ENCODE measurements around the gene CDHR1. TPM values are rescaled to one million over a fixed set of nuclear protein-coding genes. Genes with fewer than 3 reads are reported as not detected.

CDHR1 gene
- total and polyA plus RNA-seq, 4 donors = 0.07 to 0.51 (median 0.14) TPM

DNA sequence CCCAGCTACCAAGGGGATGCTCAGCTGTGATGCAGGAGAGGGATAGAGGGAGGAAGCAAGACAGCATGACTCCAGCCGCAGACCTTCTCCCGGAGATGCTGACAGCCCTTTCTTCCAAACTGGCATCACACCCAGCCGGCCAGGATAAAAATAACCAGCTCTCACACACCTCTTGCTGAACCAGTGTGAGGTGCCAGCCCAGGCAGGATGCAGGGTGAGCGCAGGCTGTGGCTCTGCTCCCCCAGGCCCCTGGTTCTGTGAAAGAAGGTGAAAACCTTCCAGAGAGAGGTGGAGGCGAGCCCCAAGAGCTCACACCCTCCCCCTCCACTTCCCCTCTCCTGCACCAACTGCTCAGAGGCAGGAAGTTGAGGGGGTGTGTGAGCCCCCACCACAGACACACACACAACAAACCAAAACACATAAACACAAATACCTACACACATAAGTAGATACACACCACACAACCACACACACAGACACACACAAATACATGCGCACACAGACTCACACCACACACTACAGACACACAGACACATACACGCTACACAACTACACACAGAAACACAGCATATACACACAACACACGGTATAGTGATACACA, 16.7 kb upstream of the CDHR1 start:
- H3K27ac ChIP-seq (ENCODE audit: low read depth in 1 of 2, low read length in 2 of 2) = no peak overlapping the region
- no peak for TF ChIP-seq GABPA (IDR thresholded peaks at IDR 0.05 in 1 of 2, conservative IDR thresholded peaks at IDR 0.05 in 1 of 2)
- TF ChIP-seq TAF1 (conservative IDR thresholded peaks at IDR 0.05) = no peak
- no peak for TF ChIP-seq ZBTB33 (IDR thresholded peaks at IDR 0.05)
- TF ChIP-seq RAD21 (IDR thresholded peaks at IDR 0.05) = no peak
- no peak for TF ChIP-seq HNF4G (IDR thresholded peaks at IDR 0.05)
- no peak for TF ChIP-seq FOXA1 (IDR thresholded peaks at IDR 0.05)
- no peak for TF ChIP-seq JUND (IDR thresholded peaks at IDR 0.05)
- 79% methylated on average over 8 of the region's 8 CpGs for WGBS
- H3K36me3 ChIP-seq (ENCODE audit: control insufficient read depth in 4 of 4, insufficient read depth in 3 of 4, low read depth in 1 of 4, low read length in 3 of 4) = no peaks in the 10 kb centered on the region
- H3K4me3 ChIP-seq (ENCODE audit: low read depth in 1 of 3, low read length in 3 of 3) = no peak overlapping the region
- no peak for DNase-seq (ENCODE audit: low spot score)
- H3K9me3 ChIP-seq (ENCODE audit: control insufficient read depth in 4 of 4, low read length in 3 of 4) = no peaks in the 10 kb centered on the region
- H3K9ac ChIP-seq (ENCODE audit: low read depth in 1 of 2, low read length in 2 of 2) = no peak overlapping the region
- H3K4me1 ChIP-seq (ENCODE audit: control insufficient read depth in 4 of 4, insufficient read depth in 4 of 4, low read length in 3 of 4) = no peaks in the 10 kb centered on the region
- no peaks in the 10 kb centered on the region for H3K27me3 ChIP-seq (ENCODE audit: control insufficient read depth in 4 of 4, insufficient read depth in 4 of 4, low read length in 3 of 4)

DNA sequence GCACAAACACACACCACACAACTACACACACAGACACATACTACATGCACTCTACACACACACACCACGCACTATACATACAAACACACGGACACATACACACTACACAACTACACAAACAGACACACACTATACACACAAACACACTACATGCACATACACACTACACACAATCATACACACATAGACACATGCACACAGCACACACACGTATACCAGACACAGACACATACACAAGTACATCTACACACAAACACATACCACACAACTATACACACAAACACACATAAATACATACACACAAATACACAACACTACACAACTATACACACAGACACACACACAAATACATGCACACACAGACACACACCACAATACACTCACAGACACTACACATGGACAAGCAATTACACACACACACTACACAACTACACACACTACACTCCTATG, 16.2 kb upstream of the CDHR1 start:
- no peaks in the 10 kb centered on the region for H3K27me3 ChIP-seq (ENCODE audit: control insufficient read depth in 4 of 4, insufficient read depth in 4 of 4, low read length in 3 of 4)
- 93% methylated on average over 3 of the region's 3 CpGs for WGBS
- H3K9me3 ChIP-seq (ENCODE audit: control insufficient read depth in 4 of 4, low read length in 3 of 4) = no peaks in the 10 kb centered on the region
- H3K27ac ChIP-seq (ENCODE audit: low read depth in 1 of 2, low read length in 2 of 2) = no peak overlapping the region
- DNase-seq (ENCODE audit: low spot score) = no peak
- TF ChIP-seq HNF4A (conservative IDR thresholded peaks at IDR 0.05) = no peak
- no peak for TF ChIP-seq RXRA (IDR thresholded peaks at IDR 0.05)
- TF ChIP-seq, protein P1, sequence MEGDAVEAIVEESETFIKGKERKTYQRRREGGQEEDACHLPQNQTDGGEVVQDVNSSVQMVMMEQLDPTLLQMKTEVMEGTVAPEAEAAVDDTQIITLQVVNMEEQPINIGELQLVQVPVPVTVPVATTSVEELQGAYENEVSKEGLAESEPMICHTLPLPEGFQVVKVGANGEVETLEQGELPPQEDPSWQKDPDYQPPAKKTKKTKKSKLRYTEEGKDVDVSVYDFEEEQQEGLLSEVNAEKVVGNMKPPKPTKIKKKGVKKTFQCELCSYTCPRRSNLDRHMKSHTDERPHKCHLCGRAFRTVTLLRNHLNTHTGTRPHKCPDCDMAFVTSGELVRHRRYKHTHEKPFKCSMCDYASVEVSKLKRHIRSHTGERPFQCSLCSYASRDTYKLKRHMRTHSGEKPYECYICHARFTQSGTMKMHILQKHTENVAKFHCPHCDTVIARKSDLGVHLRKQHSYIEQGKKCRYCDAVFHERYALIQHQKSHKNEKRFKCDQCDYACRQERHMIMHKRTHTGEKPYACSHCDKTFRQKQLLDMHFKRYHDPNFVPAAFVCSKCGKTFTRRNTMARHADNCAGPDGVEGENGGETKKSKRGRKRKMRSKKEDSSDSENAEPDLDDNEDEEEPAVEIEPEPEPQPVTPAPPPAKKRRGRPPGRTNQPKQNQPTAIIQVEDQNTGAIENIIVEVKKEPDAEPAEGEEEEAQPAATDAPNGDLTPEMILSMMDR (IDR thresholded peaks at IDR 0.05; ENCODE audit: low read depth, low read length, missing input control) = no peak
- no peak for TF ChIP-seq FOXA1 (IDR thresholded peaks at IDR 0.05)
- no peak for TF ChIP-seq TAF1 (conservative IDR thresholded peaks at IDR 0.05)
- no peak for TF ChIP-seq NR2F2 (IDR thresholded peaks at IDR 0.05)
- TF ChIP-seq FOXA2 (IDR thresholded peaks at IDR 0.05) = no peak
- no peak for TF ChIP-seq SP1 (IDR thresholded peaks at IDR 0.05)
- no peak for TF ChIP-seq MAX (IDR thresholded peaks at IDR 0.05)
- no peak for TF ChIP-seq GABPA (IDR thresholded peaks at IDR 0.05 in 1 of 2, conservative IDR thresholded peaks at IDR 0.05 in 1 of 2)
- no peak for TF ChIP-seq ZBTB33 (IDR thresholded peaks at IDR 0.05)
- TF ChIP-seq EGR1 (IDR thresholded peaks at IDR 0.05; ENCODE audit: low read depth in 2 of 2) = no peak
- no peak for TF ChIP-seq JUND (IDR thresholded peaks at IDR 0.05)
- TF ChIP-seq, protein P2, sequence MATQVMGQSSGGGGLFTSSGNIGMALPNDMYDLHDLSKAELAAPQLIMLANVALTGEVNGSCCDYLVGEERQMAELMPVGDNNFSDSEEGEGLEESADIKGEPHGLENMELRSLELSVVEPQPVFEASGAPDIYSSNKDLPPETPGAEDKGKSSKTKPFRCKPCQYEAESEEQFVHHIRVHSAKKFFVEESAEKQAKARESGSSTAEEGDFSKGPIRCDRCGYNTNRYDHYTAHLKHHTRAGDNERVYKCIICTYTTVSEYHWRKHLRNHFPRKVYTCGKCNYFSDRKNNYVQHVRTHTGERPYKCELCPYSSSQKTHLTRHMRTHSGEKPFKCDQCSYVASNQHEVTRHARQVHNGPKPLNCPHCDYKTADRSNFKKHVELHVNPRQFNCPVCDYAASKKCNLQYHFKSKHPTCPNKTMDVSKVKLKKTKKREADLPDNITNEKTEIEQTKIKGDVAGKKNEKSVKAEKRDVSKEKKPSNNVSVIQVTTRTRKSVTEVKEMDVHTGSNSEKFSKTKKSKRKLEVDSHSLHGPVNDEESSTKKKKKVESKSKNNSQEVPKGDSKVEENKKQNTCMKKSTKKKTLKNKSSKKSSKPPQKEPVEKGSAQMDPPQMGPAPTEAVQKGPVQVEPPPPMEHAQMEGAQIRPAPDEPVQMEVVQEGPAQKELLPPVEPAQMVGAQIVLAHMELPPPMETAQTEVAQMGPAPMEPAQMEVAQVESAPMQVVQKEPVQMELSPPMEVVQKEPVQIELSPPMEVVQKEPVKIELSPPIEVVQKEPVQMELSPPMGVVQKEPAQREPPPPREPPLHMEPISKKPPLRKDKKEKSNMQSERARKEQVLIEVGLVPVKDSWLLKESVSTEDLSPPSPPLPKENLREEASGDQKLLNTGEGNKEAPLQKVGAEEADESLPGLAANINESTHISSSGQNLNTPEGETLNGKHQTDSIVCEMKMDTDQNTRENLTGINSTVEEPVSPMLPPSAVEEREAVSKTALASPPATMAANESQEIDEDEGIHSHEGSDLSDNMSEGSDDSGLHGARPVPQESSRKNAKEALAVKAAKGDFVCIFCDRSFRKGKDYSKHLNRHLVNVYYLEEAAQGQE (IDR thresholded peaks at IDR 0.05) = no peak
- H3K36me3 ChIP-seq (ENCODE audit: control insufficient read depth in 4 of 4, insufficient read depth in 3 of 4, low read depth in 1 of 4, low read length in 3 of 4) = no peaks in the 10 kb centered on the region
- no peaks in the 10 kb centered on the region for H3K4me1 ChIP-seq (ENCODE audit: control insufficient read depth in 4 of 4, insufficient read depth in 4 of 4, low read length in 3 of 4)
- H3K9ac ChIP-seq (ENCODE audit: low read depth in 1 of 2, low read length in 2 of 2) = no peak overlapping the region
- H3K4me3 ChIP-seq (ENCODE audit: low read depth in 1 of 3, low read length in 3 of 3) = no peak overlapping the region

All from liver (tissue), 9 donors.